CD14-positive monocyte (primary cell): ENCODE data around the gene KRT26. TPM values are rescaled to one million over a fixed set of nuclear protein-coding genes. Genes with fewer than 3 reads are reported as not detected.

Experiments used
- DNase-seq, 3 donors: peaks; one replicate each; pipeline ENCODE4 v3.0.0-alpha.2; 2011 to 2022
- H2AFZ ChIP-seq: 2 replicates; pipeline ENCODE4 v1.6.0; 2012; ENCODE audit warnings: mild to moderate bottlenecking, low read depth, low read length, inconsistent platforms; ENCODE audit not compliant: insufficient read depth, poor library complexity, severe bottlenecking
- H3K27ac ChIP-seq, 2 donors: 1 replicate in 1 of 2; 2 replicates in 1 of 2; pipeline ENCODE4 v1.5.1; 2012 to 2013; ENCODE audit warnings: low read length in 2 of 2, control low read depth in 1 of 2, inconsistent platforms in 1 of 2, low read depth in 1 of 2, mild to moderate bottlenecking in 1 of 2
- H3K27me3 ChIP-seq, 2 donors: one replicate each; pipeline versions ENCODE4 v1.6.0 to v1.6.1; 2011 to 2013; ENCODE audit warnings: low read length in 2 of 2; ENCODE audit not compliant: control insufficient read depth in 2 of 2, insufficient read depth in 2 of 2
- H3K36me3 ChIP-seq, 2 donors: replicated peaks in 1 of 2; 1 replicate in 1 of 2; 2 replicates in 1 of 2; pipeline versions ENCODE4 v1.5.1 to v1.6.1; 2012 to 2013; ENCODE audit warnings: low read length in 2 of 2, control low read depth in 1 of 2, inconsistent platforms in 1 of 2, mild to moderate bottlenecking in 1 of 2; ENCODE audit not compliant: insufficient read depth in 2 of 2, control insufficient read depth in 1 of 2
- H3K4me1 ChIP-seq, 2 donors: 1 replicate in 1 of 2; 2 replicates in 1 of 2; pipeline versions ENCODE4 v1.5.1 to v1.6.1; 2012 to 2013; ENCODE audit warnings: low read length in 2 of 2, control low read depth in 1 of 2, inconsistent platforms in 1 of 2, mild to moderate bottlenecking in 1 of 2, moderate library complexity in 1 of 2; ENCODE audit not compliant: insufficient read depth in 2 of 2, control insufficient read depth in 1 of 2
- H3K4me2 ChIP-seq: replicated peaks from 2 replicates; pipeline ENCODE3; 2012; ENCODE audit warnings: low read length, moderate library complexity, mild to moderate bottlenecking; ENCODE audit not compliant: poor library complexity, severe bottlenecking; ENCODE audit errors: extremely low read depth
- H3K4me3 ChIP-seq, 3 experiments: fragments of 200-600 bp in 1 of 3; sonication (generic) in 1 of 3; replicated peaks in 1 of 3; 1 replicate in 2 of 3; 2 replicates in 1 of 3; pipeline ENCODE4 v1.5.1; 2011 to 2013; ENCODE audit warnings: low read length in 3 of 3, mild to moderate bottlenecking in 3 of 3, control low read depth in 2 of 3, low read depth in 2 of 3, inconsistent platforms in 1 of 3, moderate library complexity in 1 of 3
- H3K79me2 ChIP-seq: 2 replicates; pipeline ENCODE4 v1.6.0; 2012; ENCODE audit warnings: mild to moderate bottlenecking, control low read depth, inconsistent platforms, low read length, moderate library complexity; ENCODE audit not compliant: insufficient read depth
- H3K9ac ChIP-seq: 2 replicates; pipeline ENCODE4 v1.6.0; 2017; ENCODE audit warnings: low read length, mild to moderate bottlenecking; ENCODE audit not compliant: insufficient read depth, poor library complexity, severe bottlenecking
- H3K9me3 ChIP-seq, 2 donors: replicated peaks in 1 of 2; 1 replicate in 1 of 2; 2 replicates in 1 of 2; pipeline versions ENCODE4 v1.5.1 to v1.6.1; 2012 to 2013; ENCODE audit warnings: low read length in 2 of 2, control low read depth in 1 of 2; ENCODE audit not compliant: control insufficient read depth in 1 of 2, insufficient read depth in 1 of 2
- H4K20me1 ChIP-seq: 2 replicates; pipeline ENCODE4 v1.6.0; 2012; ENCODE audit warnings: mild to moderate bottlenecking, low read length, control low read depth, moderate library complexity; ENCODE audit not compliant: insufficient read depth
- H3K27ac Mint-ChIP-seq, 7 donors: one replicate each; pipeline ENCODE4 v1.8.0; 2020; ENCODE audit warnings: mild to moderate bottlenecking in 7 of 7, mixed read lengths in 7 of 7, moderate library complexity in 6 of 7, inconsistent platforms in 2 of 7
- H3K27me3 Mint-ChIP-seq, 3 donors: one replicate each; pipeline ENCODE4 v1.8.0; 2021 to 2022; ENCODE audit warnings: low read depth in 3 of 3, mild to moderate bottlenecking in 3 of 3, mixed read lengths in 3 of 3, moderate library complexity in 3 of 3, inconsistent platforms in 1 of 3
- H3K36me3 Mint-ChIP-seq, 2 donors: one replicate each; pipeline ENCODE4 v1.8.0; 2020; ENCODE audit warnings: mixed read lengths in 2 of 2, inconsistent platforms in 1 of 2, mild to moderate bottlenecking in 1 of 2
- H3K4me1 Mint-ChIP-seq: one replicate; pipeline ENCODE4 v1.8.0; 2020; ENCODE audit warnings: mild to moderate bottlenecking, mixed read lengths
- H3K4me3 Mint-ChIP-seq, 2 donors: one replicate each; pipeline ENCODE4 v1.8.0; 2020; ENCODE audit warnings: mild to moderate bottlenecking in 2 of 2, mixed read lengths in 2 of 2, moderate library complexity in 1 of 2
- H3K9me3 Mint-ChIP-seq, 7 donors: one replicate each; pipeline ENCODE4 v1.8.0; 2020 to 2022; ENCODE audit warnings: mixed read lengths in 7 of 7, mild to moderate bottlenecking in 6 of 7, moderate library complexity in 6 of 7, inconsistent platforms in 2 of 7
- CTCF ChIP-seq: fragments of 200-600 bp; IDR thresholded peaks from one replicate; pipeline ENCODE4 v1.8.0; 2022; ENCODE audit warnings: antibody characterized with exemption, mild to moderate bottlenecking
- WGBS: methylation state at CpG from one replicate; pipeline ENCODE4 v1.1.5; 2013; ENCODE audit warnings: missing lambda C conversion rate; ENCODE audit not compliant: insufficient coverage; 5-methylcytosine and 5-hydroxymethylcytosine counted together
- intact Hi-C, 2 donors: fragments of 100-400 bp; cut with micrococcal nuclease; formaldehyde crosslinking; loops; one replicate each; pipeline versions ENCODE4 v1.15.0 to v1.15.1; 2023
- polyA plus RNA-seq, 3 donors: library from polyadenylated mRNA; depleted of rRNA in 1 of 3; unstranded in 2 of 3; stranded (reverse) in 1 of 3; fragments of 300-500 nt in 2 of 3; fragments of >200 nt in 1 of 3; fragmentation: Illumina TruSeq in 2 of 3; gene quantifications; 1 replicate in 2 of 3; 2 replicates in 1 of 3; pipeline ENCODE4 v1.2.3, GENCODE V29; 2012 to 2021

The KRT26 gene
- polyA plus RNA-seq, 3 donors, result not detected

GRCh38 chr17:40818733-40819527, 46.9 kb upstream of the KRT26 start:
- Histone ChIP-seq H3K27ac (peak overlapping the region; percentile 42 to 48), H3K27me3 (peaks cover 10 to 34% of the 10 kb centered on the region in 2 donors), H3K79me2 (no peaks in the 10 kb centered on the region), H3K9me3 (peaks cover 7 to 17% of the 10 kb centered on the region in 2 donors), H3K4me2 (peak overlapping the region; percentile 82), H4K20me1 (no peaks in the 10 kb centered on the region), H3K9ac (peak overlapping the region; percentile 64), H3K36me3 (peaks cover 0 to 9% of the 10 kb centered on the region in 2 donors), H3K4me3 (peak overlapping the region; percentile 77 to 99 (median 85)), H3K4me1 (peaks cover 8 to 14% of the 10 kb centered on the region in 2 donors), H2AFZ (peak overlapping the region; percentile 81)
- under 1% methylated on average over 65 of the region's 73 CpGs for WGBS
- DNase-seq, result peak; percentile 67 to 90 (median 72)
- intact Hi-C loops, result loop anchor here in 1 of 2 donors (5.0 kb wide), 2 partner anchors 728 to 848 kb away; no protein-coding TSS in a partner anchor
- Mint-ChIP-seq H3K27ac (peak overlapping the region; percentile 41 to 84 (median 79)), H3K36me3 (peaks cover 12 to 15% of the 10 kb centered on the region in 2 donors), H3K9me3 (peaks cover 15 to 51% (median 35%) of the 10 kb centered on the region in 7 donors), H3K4me3 (peak overlapping the region; percentile 82 to 92), H3K27me3 (peaks cover 24 to 38% (median 29%) of the 10 kb centered on the region in 3 donors), H3K4me1 (peaks cover 12% of the 10 kb centered on the region)
- no peak for TF ChIP-seq CTCF

- Histone ChIP-seq H3K9me3 (peaks cover 7 to 17% of the 10 kb centered on the region in 2 donors), H3K4me3 (peak overlapping the region; percentile 77 to 99 (median 85)), H3K27me3 (peaks cover 13 to 38% of the 10 kb centered on the region in 2 donors), H4K20me1 (no peaks in the 10 kb centered on the region), H3K27ac (peak overlapping the region; percentile 42 to 48), H3K79me2 (no peaks in the 10 kb centered on the region), H3K36me3 (peaks cover 0 to 9% of the 10 kb centered on the region in 2 donors), H3K4me1 (peaks cover 8 to 14% of the 10 kb centered on the region in 2 donors), H3K4me2 (peak overlapping the region; percentile 82), H3K9ac (peak overlapping the region; percentile 64), H2AFZ (peak overlapping the region; percentile 81)
- Mint-ChIP-seq H3K27ac (peak overlapping the region; percentile 41 to 84 (median 79)), H3K36me3 (peaks cover 12 to 15% of the 10 kb centered on the region in 2 donors), H3K27me3 (peaks cover 24 to 39% (median 25%) of the 10 kb centered on the region in 3 donors), H3K4me1 (peaks cover 12% of the 10 kb centered on the region), H3K4me3 (peak overlapping the region; percentile 82 to 92), H3K9me3 (peaks cover 15 to 51% (median 35%) of the 10 kb centered on the region in 7 donors)
- TF ChIP-seq CTCF, result no peak
- DNase-seq, result no peak
- WGBS, result 0% methylated on average over 1 of the region's 7 CpGs
- intact Hi-C loops, result loop anchor here in 1 of 2 donors (5.0 kb wide), 2 partner anchors 729 to 849 kb away; no protein-coding TSS in a partner anchor
These were observed 46.3 kb upstream of the KRT26 start for GRCh38 chr17:40818343-40818732.
